GM19463 (cell line): ENCODE measurements around the gene ZNF580.

Experiments
- ATAC-seq: cut with Tn5 transposase; IDR thresholded peaks from one replicate; pipeline ENCODE4 v1.9.1; 2021; ENCODE audit warnings: mild to moderate bottlenecking, moderate library complexity; ENCODE audit not compliant: unreplicated experiment

Gene ZNF580

GRCh38 chr19:55690109-55690768, 49.4 kb downstream of the ZNF580 start:
- ATAC-seq, result no peak

GRCh38 chr19:55690769-55691545, 50.2 kb downstream of the ZNF580 start:
- no peak for ATAC-seq

GRCh38 chr19:55691561-55692481, 51.0 kb downstream of the ZNF580 start:
- ATAC-seq, result no peak

GRCh38 chr19:55692681-55693081, 51.9 kb downstream of the ZNF580 start:
- ATAC-seq, result no peak
